ENCODE measurements around the gene AFF3.
A peak's percentile ranks its signal among the peaks of the same experiment; 100 is the strongest.

Gene AFF3

GRCh38 chr2:99821984-99822383 is 320.4 kb downstream of the AFF3 start:
- no peak overlapping the region for H3K4me3 ChIP-seq (ENCODE audit: low read depth in 1 of 2, low read length in 1 of 2)

GRCh38 chr2:99821572-99821971 is 320.8 kb downstream of the AFF3 start:
- TF ChIP-seq CTCF (IDR thresholded peaks at IDR 0.05), result no peak
- H3K9me3 ChIP-seq, result no peaks in the 10 kb centered on the region
- peaks cover 0 to under 1% of the 10 kb centered on the region in 2 experiments for H3K4me1 ChIP-seq (ENCODE audit: control insufficient read depth in 1 of 2, insufficient read depth in 1 of 2, low read depth in 1 of 2, low read length in 1 of 2)
- H3K4me3 ChIP-seq (ENCODE audit: low read depth in 1 of 2, low read length in 1 of 2), result no peak overlapping the region
- H3K36me3 ChIP-seq, result no peaks in the 10 kb centered on the region
- no peak overlapping the region for H3K27ac ChIP-seq
- H3K27me3 ChIP-seq, result no peaks in the 10 kb centered on the region

More at GRCh38 chr2:99821984-99822383, 320.4 kb downstream of the AFF3 start:
- no peaks in the 10 kb centered on the region for H3K36me3 ChIP-seq
- no peaks in the 10 kb centered on the region for H3K9me3 ChIP-seq
- no peaks in the 10 kb centered on the region for H3K27me3 ChIP-seq
- H3K27ac ChIP-seq, result no peak overlapping the region
- no peak for TF ChIP-seq CTCF (IDR thresholded peaks at IDR 0.05)
- H3K4me1 ChIP-seq (ENCODE audit: control insufficient read depth in 1 of 2, insufficient read depth in 1 of 2, low read depth in 1 of 2, low read length in 1 of 2), result peaks cover 4 to 5% of the 10 kb centered on the region in 2 experiments

DNA sequence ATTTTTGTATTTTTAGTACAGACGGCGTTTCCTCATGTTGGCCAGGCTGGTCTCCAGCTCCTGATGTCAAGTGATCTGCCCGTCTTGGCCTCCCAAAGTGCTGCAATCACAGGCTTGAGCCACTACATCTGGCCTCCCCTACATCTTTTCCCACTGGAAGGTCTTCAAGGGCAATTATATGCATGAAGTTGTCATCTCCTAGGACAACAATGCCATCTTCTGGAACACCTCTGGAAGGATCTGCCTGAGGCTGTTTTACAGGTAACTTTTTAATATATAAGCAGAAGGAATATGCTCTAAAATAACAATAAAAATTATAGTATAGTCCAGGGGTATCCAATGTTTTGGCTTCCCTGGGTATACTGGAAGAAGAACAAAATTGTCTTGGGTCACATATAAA is 321.4 kb downstream of the AFF3 start:
- no peaks in the 10 kb centered on the region for H3K9me3 ChIP-seq
- no peaks in the 10 kb centered on the region for H3K27me3 ChIP-seq
- no peak overlapping the region for H3K27ac ChIP-seq
- peak; percentile 43 for TF ChIP-seq CTCF (IDR thresholded peaks at IDR 0.05)
- no peak overlapping the region for H3K4me3 ChIP-seq (ENCODE audit: low read depth in 1 of 2, low read length in 1 of 2)
- H3K4me1 ChIP-seq (ENCODE audit: control insufficient read depth in 1 of 2, insufficient read depth in 1 of 2, low read depth in 1 of 2, low read length in 1 of 2), result no peaks in the 10 kb centered on the region
- no peaks in the 10 kb centered on the region for H3K36me3 ChIP-seq

DNA sequence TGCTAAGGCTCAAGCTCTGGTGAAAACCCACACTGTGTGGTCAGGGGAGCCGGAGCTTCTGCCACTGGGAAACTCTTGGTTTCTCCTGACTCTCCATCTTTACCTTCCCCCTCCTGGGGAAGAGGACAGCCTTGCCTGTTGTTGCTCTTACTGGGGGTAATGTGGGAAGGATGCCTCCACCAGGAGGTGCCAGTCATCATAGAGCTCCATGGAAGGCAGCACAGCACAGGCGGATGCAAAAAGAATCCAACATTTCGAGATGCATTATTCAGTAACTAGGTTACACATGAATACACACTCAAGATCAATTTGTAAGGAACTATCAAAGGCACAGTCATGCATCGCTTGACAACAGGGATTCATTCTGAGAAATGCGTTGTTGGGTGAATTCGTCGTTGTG is 322.6 kb downstream of the AFF3 start:
- no peaks in the 10 kb centered on the region for H3K36me3 ChIP-seq
- H3K4me1 ChIP-seq (ENCODE audit: control insufficient read depth in 1 of 2, insufficient read depth in 1 of 2, low read depth in 1 of 2, low read length in 1 of 2), result no peaks in the 10 kb centered on the region
- no peaks in the 10 kb centered on the region for H3K27me3 ChIP-seq
- TF ChIP-seq CTCF (IDR thresholded peaks at IDR 0.05), result no peak
- no peak overlapping the region for H3K4me3 ChIP-seq (ENCODE audit: low read depth in 1 of 2, low read length in 1 of 2)
- no peaks in the 10 kb centered on the region for H3K9me3 ChIP-seq
- H3K27ac ChIP-seq, result no peak overlapping the region

GRCh38 chr2:99818842-99819241 is 323.5 kb downstream of the AFF3 start:
- Histone ChIP-seq H3K27ac (no peak overlapping the region), H3K27me3 (no peaks in the 10 kb centered on the region), H3K36me3 (no peaks in the 10 kb centered on the region), H3K9me3 (no peaks in the 10 kb centered on the region), H3K4me1 (ENCODE audit: control insufficient read depth in 1 of 2, insufficient read depth in 1 of 2, low read depth in 1 of 2, low read length in 1 of 2) (no peaks in the 10 kb centered on the region), H3K4me3 (ENCODE audit: low read depth in 1 of 2, low read length in 1 of 2) (no peak overlapping the region)
- no peak for TF ChIP-seq CTCF (IDR thresholded peaks at IDR 0.05)

- no peak overlapping the region for H3K4me3 ChIP-seq (ENCODE audit: low read depth in 1 of 2, low read length in 1 of 2)
- H3K4me1 ChIP-seq (ENCODE audit: control insufficient read depth in 1 of 2, insufficient read depth in 1 of 2, low read depth in 1 of 2, low read length in 1 of 2), result no peaks in the 10 kb centered on the region
- no peaks in the 10 kb centered on the region for H3K27me3 ChIP-seq
- H3K36me3 ChIP-seq, result no peaks in the 10 kb centered on the region
- H3K27ac ChIP-seq, result no peak overlapping the region
- no peaks in the 10 kb centered on the region for H3K9me3 ChIP-seq
- TF ChIP-seq CTCF (IDR thresholded peaks at IDR 0.05), result no peak
Observed at GRCh38 chr2:99816908-99817307, 325.5 kb downstream of the AFF3 start.
